22Rv1 (cell line): ENCODE results near the gene NDUFA3.

Experiments
- ZFX ChIP-seq: fragments of 450-650 bp; IDR thresholded peaks from 2 replicates; pipeline ENCODE4 v1.6.1; 2017; ENCODE audit warnings: antibody characterized with exemption, borderline replicate concordance
- TF ChIP-seq, protein P1 (sequence below): fragments of 450-650 bp; IDR thresholded peaks from 2 replicates; pipeline ENCODE4 v1.5.1; 2017; ENCODE audit warnings: mild to moderate bottlenecking

GRCh38 chr19:54069470-54069869 is 33.2 kb upstream of the NDUFA3 start:
- TF ChIP-seq, protein P1, sequence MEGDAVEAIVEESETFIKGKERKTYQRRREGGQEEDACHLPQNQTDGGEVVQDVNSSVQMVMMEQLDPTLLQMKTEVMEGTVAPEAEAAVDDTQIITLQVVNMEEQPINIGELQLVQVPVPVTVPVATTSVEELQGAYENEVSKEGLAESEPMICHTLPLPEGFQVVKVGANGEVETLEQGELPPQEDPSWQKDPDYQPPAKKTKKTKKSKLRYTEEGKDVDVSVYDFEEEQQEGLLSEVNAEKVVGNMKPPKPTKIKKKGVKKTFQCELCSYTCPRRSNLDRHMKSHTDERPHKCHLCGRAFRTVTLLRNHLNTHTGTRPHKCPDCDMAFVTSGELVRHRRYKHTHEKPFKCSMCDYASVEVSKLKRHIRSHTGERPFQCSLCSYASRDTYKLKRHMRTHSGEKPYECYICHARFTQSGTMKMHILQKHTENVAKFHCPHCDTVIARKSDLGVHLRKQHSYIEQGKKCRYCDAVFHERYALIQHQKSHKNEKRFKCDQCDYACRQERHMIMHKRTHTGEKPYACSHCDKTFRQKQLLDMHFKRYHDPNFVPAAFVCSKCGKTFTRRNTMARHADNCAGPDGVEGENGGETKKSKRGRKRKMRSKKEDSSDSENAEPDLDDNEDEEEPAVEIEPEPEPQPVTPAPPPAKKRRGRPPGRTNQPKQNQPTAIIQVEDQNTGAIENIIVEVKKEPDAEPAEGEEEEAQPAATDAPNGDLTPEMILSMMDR = no peak
- TF ChIP-seq ZFX = no peak
